ENCODE measurements around the gene TPCN2.

DNA sequence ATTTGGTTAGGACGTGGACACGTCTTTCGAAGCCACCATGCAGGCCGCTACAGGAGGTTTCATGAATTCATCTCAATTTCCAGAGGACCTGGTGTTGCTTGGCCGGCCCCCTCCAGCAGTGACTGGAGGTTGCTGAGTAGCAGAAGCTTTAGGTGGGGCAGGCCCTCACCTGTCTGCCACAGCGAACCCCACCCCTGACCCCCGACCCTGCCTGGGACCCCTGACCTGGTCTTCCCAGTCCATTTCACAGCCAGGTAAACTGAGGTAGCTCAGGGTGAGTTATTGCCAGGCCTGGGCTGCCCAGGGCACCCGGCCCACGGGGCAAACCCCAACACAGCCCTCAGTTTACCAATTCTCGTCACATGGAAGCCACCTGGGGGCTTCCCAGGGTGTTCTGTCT lies 67.9 kb downstream of the TPCN2 start:
- TF ChIP-seq, protein P1, sequence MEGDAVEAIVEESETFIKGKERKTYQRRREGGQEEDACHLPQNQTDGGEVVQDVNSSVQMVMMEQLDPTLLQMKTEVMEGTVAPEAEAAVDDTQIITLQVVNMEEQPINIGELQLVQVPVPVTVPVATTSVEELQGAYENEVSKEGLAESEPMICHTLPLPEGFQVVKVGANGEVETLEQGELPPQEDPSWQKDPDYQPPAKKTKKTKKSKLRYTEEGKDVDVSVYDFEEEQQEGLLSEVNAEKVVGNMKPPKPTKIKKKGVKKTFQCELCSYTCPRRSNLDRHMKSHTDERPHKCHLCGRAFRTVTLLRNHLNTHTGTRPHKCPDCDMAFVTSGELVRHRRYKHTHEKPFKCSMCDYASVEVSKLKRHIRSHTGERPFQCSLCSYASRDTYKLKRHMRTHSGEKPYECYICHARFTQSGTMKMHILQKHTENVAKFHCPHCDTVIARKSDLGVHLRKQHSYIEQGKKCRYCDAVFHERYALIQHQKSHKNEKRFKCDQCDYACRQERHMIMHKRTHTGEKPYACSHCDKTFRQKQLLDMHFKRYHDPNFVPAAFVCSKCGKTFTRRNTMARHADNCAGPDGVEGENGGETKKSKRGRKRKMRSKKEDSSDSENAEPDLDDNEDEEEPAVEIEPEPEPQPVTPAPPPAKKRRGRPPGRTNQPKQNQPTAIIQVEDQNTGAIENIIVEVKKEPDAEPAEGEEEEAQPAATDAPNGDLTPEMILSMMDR (IDR thresholded peaks at IDR 0.05; ENCODE audit: insufficient read depth, low read length, poor library complexity, severe bottlenecking) = no peak
- no peak for TF ChIP-seq EZH2phosphoT487 (conservative IDR thresholded peaks at IDR 0.05; ENCODE audit: low read length)

Measured in SU-DHL-6 (cell line).